ENCODE measurements around the gene SH3BP5.

The SH3BP5 gene

GRCh38 chr3:15301761-15302160, 30.6 kb downstream of the SH3BP5 start:
- Histone ChIP-seq H3K9me3 (ENCODE audit: control insufficient read depth in 2 of 2, low read length in 2 of 2) (no peaks in the 10 kb centered on the region), H3K4me3 (ENCODE audit: low read length in 2 of 2) (no peak overlapping the region), H3K27me3 (ENCODE audit: control insufficient read depth in 2 of 2, insufficient read depth in 2 of 2, low read length in 2 of 2) (no peaks in the 10 kb centered on the region), H3K9ac (ENCODE audit: low read depth in 1 of 2, low read length in 2 of 2) (no peak overlapping the region), H3K4me1 (ENCODE audit: control insufficient read depth in 2 of 2, insufficient read depth in 2 of 2, low read length in 2 of 2) (peaks cover 0 to 4% of the 10 kb centered on the region in 2 donors), H3K27ac (ENCODE audit: low read depth in 2 of 2, low read length in 2 of 2) (no peak overlapping the region), H3K36me3 (ENCODE audit: control insufficient read depth in 2 of 2, insufficient read depth in 2 of 2, low read length in 2 of 2) (peaks cover 0 to 3% of the 10 kb centered on the region in 2 donors)

GRCh38 chr3:15300323-15301078, 31.9 kb downstream of the SH3BP5 start:
- peaks cover 0 to 3% of the 10 kb centered on the region in 2 donors for H3K36me3 ChIP-seq (ENCODE audit: control insufficient read depth in 2 of 2, insufficient read depth in 2 of 2, low read length in 2 of 2)
- no peak overlapping the region for H3K27ac ChIP-seq (ENCODE audit: low read depth in 2 of 2, low read length in 2 of 2)
- H3K9ac ChIP-seq (ENCODE audit: low read depth in 1 of 2, low read length in 2 of 2), result no peak overlapping the region
- no peak overlapping the region for H3K4me3 ChIP-seq (ENCODE audit: low read length in 2 of 2)
- H3K9me3 ChIP-seq (ENCODE audit: control insufficient read depth in 2 of 2, low read length in 2 of 2), result no peaks in the 10 kb centered on the region
- H3K4me1 ChIP-seq (ENCODE audit: control insufficient read depth in 2 of 2, insufficient read depth in 2 of 2, low read length in 2 of 2), result peaks cover 0 to 4% of the 10 kb centered on the region in 2 donors
- H3K27me3 ChIP-seq (ENCODE audit: control insufficient read depth in 2 of 2, insufficient read depth in 2 of 2, low read length in 2 of 2), result no peaks in the 10 kb centered on the region

GRCh38 chr3:15299036-15299435, 33.4 kb downstream of the SH3BP5 start:
- Histone ChIP-seq H3K27me3 (ENCODE audit: control insufficient read depth in 2 of 2, insufficient read depth in 2 of 2, low read length in 2 of 2) (no peaks in the 10 kb centered on the region), H3K9me3 (ENCODE audit: control insufficient read depth in 2 of 2, low read length in 2 of 2) (no peaks in the 10 kb centered on the region), H3K9ac (ENCODE audit: low read depth in 1 of 2, low read length in 2 of 2) (no peak overlapping the region), H3K36me3 (ENCODE audit: control insufficient read depth in 2 of 2, insufficient read depth in 2 of 2, low read length in 2 of 2) (peaks cover 0 to 3% of the 10 kb centered on the region in 2 donors), H3K4me3 (ENCODE audit: low read length in 2 of 2) (no peak overlapping the region), H3K27ac (ENCODE audit: low read depth in 2 of 2, low read length in 2 of 2) (no peak overlapping the region), H3K4me1 (ENCODE audit: control insufficient read depth in 2 of 2, insufficient read depth in 2 of 2, low read length in 2 of 2) (no peaks in the 10 kb centered on the region)

GRCh38 chr3:15298504-15298903, 33.9 kb downstream of the SH3BP5 start:
- H3K27me3 ChIP-seq (ENCODE audit: control insufficient read depth in 2 of 2, insufficient read depth in 2 of 2, low read length in 2 of 2), result no peaks in the 10 kb centered on the region
- H3K4me1 ChIP-seq (ENCODE audit: control insufficient read depth in 2 of 2, insufficient read depth in 2 of 2, low read length in 2 of 2), result no peaks in the 10 kb centered on the region
- H3K4me3 ChIP-seq (ENCODE audit: low read length in 2 of 2), result no peak overlapping the region
- H3K9ac ChIP-seq (ENCODE audit: low read depth in 1 of 2, low read length in 2 of 2), result no peak overlapping the region
- H3K36me3 ChIP-seq (ENCODE audit: control insufficient read depth in 2 of 2, insufficient read depth in 2 of 2, low read length in 2 of 2), result peaks cover 0 to 3% of the 10 kb centered on the region in 2 donors
- H3K27ac ChIP-seq (ENCODE audit: low read depth in 2 of 2, low read length in 2 of 2), result no peak overlapping the region
- no peaks in the 10 kb centered on the region for H3K9me3 ChIP-seq (ENCODE audit: control insufficient read depth in 2 of 2, low read length in 2 of 2)

DNA sequence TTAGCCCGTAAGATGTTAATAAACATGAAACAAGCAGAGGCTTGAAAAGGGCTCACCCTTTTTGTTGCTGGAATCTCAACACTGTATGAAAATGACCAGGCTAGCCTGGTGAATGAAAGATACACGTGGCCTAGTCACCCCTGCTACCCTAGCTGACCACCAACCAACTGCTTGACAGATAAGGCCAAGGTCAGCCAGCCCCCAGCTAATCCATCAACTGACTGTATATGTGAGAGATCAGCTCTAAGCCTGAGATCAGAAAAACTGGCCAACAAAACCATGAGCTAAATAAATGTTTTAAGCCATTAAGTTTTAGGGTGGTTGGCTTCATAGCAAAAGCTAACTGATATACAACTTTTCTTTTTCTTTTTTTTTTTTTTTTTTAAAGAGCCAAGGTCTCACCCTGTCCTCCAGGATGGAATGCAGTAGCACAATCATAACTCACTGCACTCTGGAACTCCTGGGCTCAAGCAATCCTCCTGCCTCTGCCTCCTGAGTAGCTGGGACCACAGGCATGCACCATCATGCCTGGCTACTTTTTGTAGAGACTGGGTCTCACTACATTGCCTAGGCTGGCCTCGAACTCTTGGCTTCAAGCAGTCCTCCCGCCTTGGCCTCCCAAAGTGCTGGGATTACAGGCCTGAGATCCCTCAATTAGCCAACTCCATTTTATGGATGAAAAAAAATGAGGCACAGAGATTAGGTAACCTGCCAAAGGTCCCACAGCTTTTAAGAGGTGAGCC, 34.6 kb downstream of the SH3BP5 start:
- no peak overlapping the region for H3K9ac ChIP-seq (ENCODE audit: low read depth in 1 of 2, low read length in 2 of 2)
- H3K9me3 ChIP-seq (ENCODE audit: control insufficient read depth in 2 of 2, low read length in 2 of 2), result no peaks in the 10 kb centered on the region
- H3K4me3 ChIP-seq (ENCODE audit: low read length in 2 of 2), result no peak overlapping the region
- peaks cover 2 to 5% of the 10 kb centered on the region in 2 donors for H3K4me1 ChIP-seq (ENCODE audit: control insufficient read depth in 2 of 2, insufficient read depth in 2 of 2, low read length in 2 of 2)
- no peaks in the 10 kb centered on the region for H3K36me3 ChIP-seq (ENCODE audit: control insufficient read depth in 2 of 2, insufficient read depth in 2 of 2, low read length in 2 of 2)
- H3K27me3 ChIP-seq (ENCODE audit: control insufficient read depth in 2 of 2, insufficient read depth in 2 of 2, low read length in 2 of 2), result no peaks in the 10 kb centered on the region
- no peak overlapping the region for H3K27ac ChIP-seq (ENCODE audit: low read depth in 2 of 2, low read length in 2 of 2)

DNA sequence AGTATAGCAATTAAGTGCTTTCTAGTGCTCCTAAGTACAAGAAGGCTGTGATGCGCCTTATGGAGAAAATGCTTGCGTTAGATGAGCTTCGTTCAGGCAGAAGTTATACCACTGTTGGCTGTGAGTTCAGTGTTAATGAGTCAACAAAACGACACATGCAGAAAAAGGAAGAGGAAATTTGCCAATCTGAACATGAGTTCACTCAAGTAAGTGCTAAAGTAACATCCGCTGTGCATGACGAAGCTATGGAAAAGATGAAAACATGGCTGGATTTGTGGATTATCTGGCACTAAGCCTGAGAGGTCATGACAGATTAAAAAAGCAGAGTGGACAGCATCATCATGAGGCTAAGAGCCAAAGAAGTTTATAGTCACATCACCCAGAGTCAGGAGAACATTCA, 36.9 kb downstream of the SH3BP5 start:
- H3K9ac ChIP-seq (ENCODE audit: low read depth in 1 of 2, low read length in 2 of 2), result no peak overlapping the region
- peak overlapping the region; percentile 18 to 61 for H3K27ac ChIP-seq (ENCODE audit: low read depth in 2 of 2, low read length in 2 of 2)
- H3K4me1 ChIP-seq (ENCODE audit: control insufficient read depth in 2 of 2, insufficient read depth in 2 of 2, low read length in 2 of 2), result peaks cover 9 to 12% of the 10 kb centered on the region in 2 donors
- no peaks in the 10 kb centered on the region for H3K27me3 ChIP-seq (ENCODE audit: control insufficient read depth in 2 of 2, insufficient read depth in 2 of 2, low read length in 2 of 2)
- no peaks in the 10 kb centered on the region for H3K36me3 ChIP-seq (ENCODE audit: control insufficient read depth in 2 of 2, insufficient read depth in 2 of 2, low read length in 2 of 2)
- no peaks in the 10 kb centered on the region for H3K9me3 ChIP-seq (ENCODE audit: control insufficient read depth in 2 of 2, low read length in 2 of 2)
- H3K4me3 ChIP-seq (ENCODE audit: low read length in 2 of 2), result no peak overlapping the region

- no peaks in the 10 kb centered on the region for H3K27me3 ChIP-seq (ENCODE audit: control insufficient read depth in 2 of 2, insufficient read depth in 2 of 2, low read length in 2 of 2)
Observed at GRCh38 chr3:15294929-15295328, 37.5 kb downstream of the SH3BP5 start.

GRCh38 chr3:15292765-15293522, 39.4 kb downstream of the SH3BP5 start:
- H3K4me3 ChIP-seq (ENCODE audit: low read length in 2 of 2), result no peak overlapping the region
- H3K36me3 ChIP-seq (ENCODE audit: control insufficient read depth in 2 of 2, insufficient read depth in 2 of 2, low read length in 2 of 2), result no peaks in the 10 kb centered on the region
- no peaks in the 10 kb centered on the region for H3K27me3 ChIP-seq (ENCODE audit: control insufficient read depth in 2 of 2, insufficient read depth in 2 of 2, low read length in 2 of 2)
- no peaks in the 10 kb centered on the region for H3K9me3 ChIP-seq (ENCODE audit: control insufficient read depth in 2 of 2, low read length in 2 of 2)
- H3K4me1 ChIP-seq (ENCODE audit: control insufficient read depth in 2 of 2, insufficient read depth in 2 of 2, low read length in 2 of 2), result peaks cover 9 to 12% of the 10 kb centered on the region in 2 donors
- peak overlapping the region in 1 of 2 donors; percentile 12 for H3K27ac ChIP-seq (ENCODE audit: low read depth in 2 of 2, low read length in 2 of 2)
- no peak overlapping the region for H3K9ac ChIP-seq (ENCODE audit: low read depth in 1 of 2, low read length in 2 of 2)

More at GRCh38 chr3:15294929-15295328, 37.5 kb downstream of the SH3BP5 start:
- Histone ChIP-seq H3K27ac (ENCODE audit: low read depth in 2 of 2, low read length in 2 of 2) (peak overlapping the region; percentile 26 to 61), H3K36me3 (ENCODE audit: control insufficient read depth in 2 of 2, insufficient read depth in 2 of 2, low read length in 2 of 2) (no peaks in the 10 kb centered on the region), H3K4me1 (ENCODE audit: control insufficient read depth in 2 of 2, insufficient read depth in 2 of 2, low read length in 2 of 2) (peaks cover 9 to 12% of the 10 kb centered on the region in 2 donors), H3K9ac (ENCODE audit: low read depth in 1 of 2, low read length in 2 of 2) (no peak overlapping the region), H3K4me3 (ENCODE audit: low read length in 2 of 2) (no peak overlapping the region), H3K9me3 (ENCODE audit: control insufficient read depth in 2 of 2, low read length in 2 of 2) (no peaks in the 10 kb centered on the region)

DNA sequence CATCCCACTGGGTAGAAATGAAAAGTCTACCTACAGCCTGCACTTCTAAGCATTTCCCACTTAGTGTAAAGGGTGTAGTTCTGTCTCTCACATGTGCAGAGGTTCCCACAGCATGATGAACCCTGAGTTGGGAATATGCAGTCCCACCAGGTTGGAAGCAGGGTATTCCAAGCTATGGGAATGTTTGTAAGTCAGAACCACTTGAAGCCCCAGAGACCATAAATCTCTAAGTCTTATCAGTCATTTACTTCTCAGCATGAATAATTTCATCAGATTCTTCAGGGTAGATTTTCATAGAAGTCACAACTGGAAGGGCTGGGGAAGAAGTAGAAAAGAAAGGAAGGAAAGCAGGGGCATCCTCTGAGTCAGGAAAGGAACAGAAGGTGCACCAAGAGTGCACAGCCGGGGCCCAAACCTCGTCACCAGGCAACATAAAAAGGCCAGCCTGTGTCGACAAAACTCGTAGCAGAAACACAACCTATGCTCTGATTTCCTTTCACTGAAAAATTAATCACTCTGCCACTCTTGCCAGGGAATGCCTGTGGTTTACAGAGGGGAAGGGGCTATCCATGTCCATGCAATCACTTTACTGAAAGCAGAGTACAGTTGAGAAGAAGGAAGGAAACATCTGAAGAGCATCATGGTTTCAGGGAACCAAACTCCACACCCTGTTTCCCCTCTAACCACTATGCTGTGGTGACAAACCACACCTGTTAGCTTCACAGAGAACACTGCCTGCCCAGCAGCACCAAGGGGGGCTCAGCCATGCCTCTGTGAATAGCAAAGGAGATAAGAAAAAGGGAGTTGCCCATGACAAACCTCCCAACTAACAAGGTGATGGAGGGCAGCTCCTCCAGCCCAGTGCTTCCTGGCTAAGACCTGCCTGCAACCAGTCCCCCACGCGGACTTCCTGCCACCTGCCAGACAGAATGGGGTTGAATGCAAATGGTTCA, 40.5 kb downstream of the SH3BP5 start:
- no peaks in the 10 kb centered on the region for H3K27me3 ChIP-seq (ENCODE audit: control insufficient read depth in 2 of 2, insufficient read depth in 2 of 2, low read length in 2 of 2)
- H3K4me3 ChIP-seq (ENCODE audit: low read length in 2 of 2), result peak overlapping the region in 1 of 2 donors; percentile 14
- H3K36me3 ChIP-seq (ENCODE audit: control insufficient read depth in 2 of 2, insufficient read depth in 2 of 2, low read length in 2 of 2), result no peaks in the 10 kb centered on the region
- peak overlapping the region; percentile 51 to 56 for H3K27ac ChIP-seq (ENCODE audit: low read depth in 2 of 2, low read length in 2 of 2)
- H3K9me3 ChIP-seq (ENCODE audit: control insufficient read depth in 2 of 2, low read length in 2 of 2), result no peaks in the 10 kb centered on the region
- H3K9ac ChIP-seq (ENCODE audit: low read depth in 1 of 2, low read length in 2 of 2), result no peak overlapping the region
- peaks cover 9 to 12% of the 10 kb centered on the region in 2 donors for H3K4me1 ChIP-seq (ENCODE audit: control insufficient read depth in 2 of 2, insufficient read depth in 2 of 2, low read length in 2 of 2)

Data from mucosa of rectum (tissue), 2 donors.